BJ (cell line): ENCODE results near the gene BOD1. TPM values are rescaled to one million over a fixed set of nuclear protein-coding genes. Genes with fewer than 3 reads are reported as not detected.

Experiments used
- CTCF ChIA-PET: fragments of 350-600 bp; formaldehyde crosslinking; extraction: SDS; loops from one replicate; lab custom pipeline; 2021; ENCODE audit warnings: antibody characterized with exemption, inconsistent platforms; lab: Yijun Ruan, JAX
- POLR2A ChIA-PET: fragments of 300-600 bp; sonication (Branson Sonifier 250); formaldehyde crosslinking; extraction: SDS; loops from one replicate; lab custom pipeline; 2021; ENCODE audit warnings: antibody characterized with exemption; lab: Charles Lee
- DNase-seq: peaks from one replicate; pipeline ENCODE4 v3.0.0-alpha.2; 2011; ENCODE audit warnings: low read depth
- H3K27me3 ChIP-seq: 2 replicates; pipeline ENCODE4 v1.6.0; 2011; ENCODE audit warnings: low read length; ENCODE audit not compliant: control insufficient read depth, insufficient read depth
- H3K36me3 ChIP-seq: 2 replicates; pipeline ENCODE4 v1.5.1; 2011; ENCODE audit warnings: low read length; ENCODE audit not compliant: control insufficient read depth, insufficient read depth
- H3K4me3 ChIP-seq: 2 replicates; pipeline ENCODE4 v1.5.1; 2011; ENCODE audit warnings: low read depth, mild to moderate bottlenecking, control low read depth, low read length
- polyA minus RNA-seq: library from RNA; depleted of rRNA, polyadenylated mRNA; stranded (reverse); fragments of >200 nt; gene quantifications from 2 replicates; pipeline ENCODE4 v1.2.3, GENCODE V29; 2011; rRNA and poly(A)+ RNA removed
- polyA plus RNA-seq: library from polyadenylated mRNA; depleted of rRNA; stranded (reverse); fragments of >200 nt; gene quantifications from 2 replicates; pipeline ENCODE4 v1.2.3, GENCODE V29; 2011; rRNA removed
- TF ChIP-seq, protein P1 (sequence below): IDR thresholded peaks from 2 replicates; pipeline ENCODE4 v1.5.1; 2011; ENCODE audit warnings: low read depth, mild to moderate bottlenecking, control low read depth, inconsistent platforms, low read length, moderate library complexity; ENCODE audit not compliant: insufficient read depth

Gene BOD1
- polyA plus RNA-seq (51.5 and 61.5 TPM in 2 replicates), polyA minus RNA-seq (17.6 and 30.3 TPM in 2 replicates)

DNA sequence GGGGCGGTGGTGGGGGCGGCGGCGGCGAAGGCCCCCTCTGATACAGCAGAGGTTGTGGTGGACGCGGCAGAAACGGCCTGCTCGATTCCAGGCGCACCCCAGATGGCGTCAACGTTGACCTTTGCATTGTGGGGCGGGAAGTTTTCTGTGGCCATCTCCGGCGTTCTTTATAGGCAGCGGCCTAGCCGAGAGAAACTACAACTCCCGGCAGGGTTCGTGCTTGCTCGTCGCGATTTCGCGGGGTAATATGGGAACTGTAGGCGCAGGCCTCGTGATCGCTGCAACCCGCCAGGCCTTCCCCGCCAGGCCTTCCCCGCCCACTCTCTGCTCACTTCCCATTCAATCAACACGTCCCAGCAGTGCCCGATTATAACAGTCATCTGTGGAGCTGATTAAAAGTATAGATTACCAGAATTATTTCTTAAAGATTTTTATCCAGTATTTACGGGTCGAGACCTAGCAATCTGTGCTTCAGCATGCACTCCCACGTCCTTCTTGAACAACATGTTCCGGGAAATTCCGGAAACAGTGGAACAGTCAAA is at the start of gene BOD1:
Gene BOD1, minus strand, starts transcription at position 74 of the 542 bp plus-strand sequence. CDS start 214 bp downstream, outside the sequence.
- TF ChIP-seq, protein P1, sequence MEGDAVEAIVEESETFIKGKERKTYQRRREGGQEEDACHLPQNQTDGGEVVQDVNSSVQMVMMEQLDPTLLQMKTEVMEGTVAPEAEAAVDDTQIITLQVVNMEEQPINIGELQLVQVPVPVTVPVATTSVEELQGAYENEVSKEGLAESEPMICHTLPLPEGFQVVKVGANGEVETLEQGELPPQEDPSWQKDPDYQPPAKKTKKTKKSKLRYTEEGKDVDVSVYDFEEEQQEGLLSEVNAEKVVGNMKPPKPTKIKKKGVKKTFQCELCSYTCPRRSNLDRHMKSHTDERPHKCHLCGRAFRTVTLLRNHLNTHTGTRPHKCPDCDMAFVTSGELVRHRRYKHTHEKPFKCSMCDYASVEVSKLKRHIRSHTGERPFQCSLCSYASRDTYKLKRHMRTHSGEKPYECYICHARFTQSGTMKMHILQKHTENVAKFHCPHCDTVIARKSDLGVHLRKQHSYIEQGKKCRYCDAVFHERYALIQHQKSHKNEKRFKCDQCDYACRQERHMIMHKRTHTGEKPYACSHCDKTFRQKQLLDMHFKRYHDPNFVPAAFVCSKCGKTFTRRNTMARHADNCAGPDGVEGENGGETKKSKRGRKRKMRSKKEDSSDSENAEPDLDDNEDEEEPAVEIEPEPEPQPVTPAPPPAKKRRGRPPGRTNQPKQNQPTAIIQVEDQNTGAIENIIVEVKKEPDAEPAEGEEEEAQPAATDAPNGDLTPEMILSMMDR: no peak
- CTCF ChIA-PET: interaction anchor here (1.0 to 12.9 kb wide), 17 partner anchors 12 to 910 kb away, joined by 3 to 150 read pairs (median 5); no protein-coding TSS in a partner anchor
- POLR2A ChIA-PET: no interaction called here
- Histone ChIP-seq H3K27me3 (no peaks in the 10 kb centered on the region), H3K36me3 (peaks cover 5% of the 10 kb centered on the region; the same call in 1 of the 2 replicates), H3K4me3 (peak within 1 kb of the TSS; percentile 65)
- peak; percentile 91 for DNase-seq

DNA sequence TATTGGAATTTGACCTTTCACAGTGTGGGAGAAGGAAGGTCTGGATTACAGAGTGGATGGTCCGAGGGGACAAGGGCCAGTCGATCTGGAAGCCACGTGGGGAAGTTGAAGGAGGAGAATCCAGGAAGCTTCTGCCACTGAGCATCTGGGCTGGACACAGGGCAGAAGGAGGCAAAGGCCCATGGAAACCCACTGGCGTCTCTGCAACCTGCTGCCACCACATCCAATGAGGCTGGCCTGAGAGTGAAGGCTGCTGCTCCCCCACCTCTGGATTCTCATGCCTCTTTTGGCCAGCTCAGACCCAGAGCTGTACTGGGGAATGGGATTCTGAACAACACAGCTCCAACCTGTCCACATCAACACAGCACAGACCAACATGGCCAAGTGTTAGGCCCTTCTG is 48.9 kb upstream of the BOD1 start:
- no peaks in the 10 kb centered on the region for H3K36me3 ChIP-seq
- ChIA-PET POLR2A (no interaction called here), CTCF (interaction anchor here (0.9 kb wide), 1 partner anchor 20 kb away, joined by 3 read pairs; no protein-coding TSS in a partner anchor)
- no peak overlapping the region for H3K4me3 ChIP-seq
- no peak for DNase-seq
- H3K27me3 ChIP-seq: peaks cover 2% of the 10 kb centered on the region
- TF ChIP-seq, protein P1: no peak

DNA sequence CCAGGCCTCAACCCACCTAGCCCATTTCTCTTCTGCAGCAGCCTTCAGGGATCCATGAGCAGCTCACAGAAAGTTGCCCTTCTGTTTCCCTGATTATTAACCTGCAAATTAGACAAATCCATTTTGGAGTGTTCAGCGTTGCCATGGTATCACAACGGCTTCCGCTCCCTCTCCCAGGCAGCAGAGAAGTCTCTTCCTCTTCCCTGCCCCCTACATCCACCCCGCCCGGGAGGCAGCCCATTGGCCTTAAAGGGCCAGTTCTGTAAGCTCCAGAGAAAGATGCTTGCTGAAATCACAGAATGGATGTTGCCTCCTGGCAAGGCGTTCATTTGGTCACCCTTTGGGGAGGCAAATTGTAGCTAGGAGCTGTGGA is 47.7 kb upstream of the BOD1 start:
- CTCF ChIA-PET: interaction anchor here (0.7 kb wide), 1 partner anchor 9 kb away, joined by 3 read pairs; no protein-coding TSS in a partner anchor
- Histone ChIP-seq H3K36me3 (no peaks in the 10 kb centered on the region), H3K4me3 (no peak overlapping the region), H3K27me3 (peaks cover 2% of the 10 kb centered on the region)
- POLR2A ChIA-PET: no interaction called here
- no peak for DNase-seq
- TF ChIP-seq, protein P1: no peak

DNA sequence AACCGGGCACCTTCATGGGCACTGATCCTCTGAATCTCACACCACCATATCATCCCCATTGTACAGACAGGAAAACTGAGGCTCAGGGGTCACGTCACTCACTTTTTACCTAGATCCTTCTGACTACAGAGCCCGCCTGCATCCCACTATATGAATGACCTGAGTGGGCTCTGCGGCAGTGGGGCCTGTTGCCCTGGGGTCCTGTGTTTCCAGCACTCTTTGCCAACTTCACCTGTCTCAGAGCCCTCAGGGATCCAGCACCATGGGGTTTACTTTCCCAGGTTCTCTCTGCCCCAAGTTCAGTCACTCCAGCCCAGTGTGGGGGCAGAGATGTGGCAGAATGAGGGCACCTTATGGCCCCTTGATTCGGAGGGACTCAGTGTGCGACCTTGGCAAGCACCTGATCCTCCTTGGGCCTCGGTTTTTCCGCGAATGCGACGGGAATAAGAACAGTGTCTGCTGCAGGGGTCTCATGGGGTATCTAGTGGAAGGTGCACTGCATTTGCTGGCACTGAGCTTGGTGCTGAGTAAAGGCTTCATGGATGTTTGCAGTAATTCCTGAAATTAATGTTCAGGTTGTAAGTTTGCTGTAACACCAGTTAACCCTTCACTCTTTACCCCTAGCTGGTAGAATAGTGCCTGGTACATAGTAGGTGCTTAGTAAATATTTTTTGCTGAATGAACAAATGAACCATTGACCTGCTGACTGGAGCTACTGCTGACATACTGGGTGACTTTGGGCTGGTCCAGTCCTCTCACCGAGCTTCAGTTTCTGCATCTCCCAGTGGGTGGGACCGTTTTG is 47.1 kb upstream of the BOD1 start:
- DNase-seq: no peak
- POLR2A ChIA-PET: no interaction called here
- H3K36me3 ChIP-seq: no peaks in the 10 kb centered on the region
- TF ChIP-seq, protein P1: no peak
- H3K4me3 ChIP-seq: no peak overlapping the region
- CTCF ChIA-PET: interaction anchor here (0.7 kb wide), 1 partner anchor 8 kb away, joined by 3 read pairs; no protein-coding TSS in a partner anchor
- H3K27me3 ChIP-seq: peaks cover 2% of the 10 kb centered on the region
